RPMI8226 (cell line): ENCODE results near the gene ATP8A2.
"Not testable (repeated sequence)": the region's sequence is repeated elsewhere in the genome, so short reads cannot be mapped to it uniquely, and the experiment has no call there.

ENCODE experiments used
- DNase-seq: peaks from one replicate; pipeline ENCODE4 v3.0.0-alpha.2; 2015

Gene ATP8A2

DNA sequence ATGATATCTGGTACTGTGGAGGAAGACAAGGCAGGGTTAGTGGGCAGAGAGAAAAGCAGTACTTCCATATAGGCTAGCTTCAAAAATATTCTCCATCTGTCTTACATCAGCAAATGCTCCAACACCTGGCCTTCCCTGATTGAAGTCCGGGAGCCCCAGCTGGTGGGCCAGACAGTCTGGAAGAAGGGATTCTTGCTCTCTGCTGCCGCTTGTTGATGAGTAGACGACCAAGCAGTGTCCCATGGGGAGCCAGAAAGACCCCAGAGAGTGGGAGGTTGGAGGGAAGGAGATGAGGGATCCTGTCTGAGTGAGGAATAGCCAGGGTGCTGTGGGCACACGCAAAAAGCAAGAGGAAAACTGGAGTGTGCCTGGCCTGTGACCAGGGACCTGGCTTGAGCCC is 95.1 kb downstream of the ATP8A2 start:
- no peak for DNase-seq

GRCh38 chr13:25468325-25469168 is 96.8 kb downstream of the ATP8A2 start:
- DNase-seq, result no peak

GRCh38 chr13:25469169-25469525 is 97.4 kb downstream of the ATP8A2 start:
- DNase-seq, result no peak

- no peak for DNase-seq
Observed at GRCh38 chr13:25473864-25474263, 102.1 kb downstream of the ATP8A2 start.

DNA sequence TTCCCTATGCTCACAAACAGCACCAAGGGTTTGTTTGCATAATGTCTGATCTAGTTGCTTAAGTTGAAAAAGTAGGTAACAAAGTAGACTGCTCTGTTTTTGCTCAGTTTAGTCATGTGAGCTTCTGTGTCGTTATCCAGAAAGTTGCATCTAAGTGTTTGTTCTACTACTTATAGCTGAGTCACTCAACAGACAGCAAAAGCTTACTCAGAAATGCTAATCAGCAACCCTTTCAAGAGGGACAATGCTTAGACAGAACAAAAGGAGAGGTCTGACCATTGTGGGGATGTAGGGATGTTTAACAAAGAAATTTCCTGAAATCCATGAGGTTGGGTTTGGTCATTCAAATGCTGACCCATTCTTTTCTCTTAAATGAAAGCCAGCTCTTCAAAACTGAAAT is 106.4 kb downstream of the ATP8A2 start:
- no peak for DNase-seq

- no peak for DNase-seq
Observed at GRCh38 chr13:25489238-25489637, 117.5 kb downstream of the ATP8A2 start.

DNA sequence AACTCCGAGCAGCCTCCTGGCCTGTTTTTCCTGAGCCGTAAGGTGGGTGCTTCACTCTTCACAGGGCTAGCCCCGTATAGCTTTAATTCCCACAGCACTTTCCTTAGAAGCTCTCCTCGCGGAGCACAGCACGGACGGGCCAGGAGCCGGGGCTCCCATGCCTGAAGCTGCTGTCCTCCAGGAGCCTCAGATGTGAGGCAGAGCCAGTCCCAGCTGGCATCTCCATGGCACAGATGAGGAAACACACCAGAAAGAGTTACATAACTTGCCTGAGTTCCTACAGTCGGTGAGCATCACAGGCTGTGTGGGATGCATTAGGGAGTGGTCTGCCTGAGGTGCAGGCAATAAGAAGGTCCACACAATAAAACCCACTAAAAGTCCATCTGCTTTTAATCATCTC is 118.5 kb downstream of the ATP8A2 start:
- no peak for DNase-seq

- no peak for DNase-seq
Observed at GRCh38 chr13:25493931-25494640, 122.3 kb downstream of the ATP8A2 start.

DNA sequence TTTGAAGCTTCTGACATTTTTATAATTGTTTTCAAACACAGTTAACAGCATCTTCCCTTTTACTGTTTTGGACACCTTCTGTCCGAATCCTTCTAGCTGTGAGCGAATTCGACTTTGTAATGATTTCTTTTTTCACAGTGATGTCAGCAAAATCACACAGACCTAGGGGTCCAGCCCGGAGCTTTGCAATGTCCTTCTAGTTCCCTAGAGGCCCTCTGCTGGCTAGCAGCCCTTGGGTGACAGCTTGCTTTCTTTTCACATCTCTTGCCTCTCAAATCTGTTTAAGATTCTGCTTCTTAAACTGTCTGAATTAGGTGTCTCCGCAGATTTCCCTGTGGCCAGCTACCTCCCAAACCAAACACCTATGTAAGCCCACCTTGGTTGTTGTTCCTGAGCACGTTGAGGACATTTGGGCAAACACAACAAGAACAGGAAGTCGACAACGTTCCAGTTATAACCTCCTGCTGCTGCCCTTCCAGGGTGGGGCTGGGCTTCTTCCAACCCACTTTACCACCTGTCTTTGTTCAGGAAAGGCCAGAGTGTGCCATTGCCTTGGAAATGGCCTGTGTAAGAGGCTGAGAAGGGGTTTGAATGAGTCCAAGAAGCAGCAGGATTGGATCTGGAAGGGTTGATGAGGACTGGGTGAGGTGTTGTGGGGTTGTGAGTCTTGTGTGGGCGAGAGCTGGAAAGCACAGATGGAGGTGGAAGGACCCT is 123.1 kb downstream of the ATP8A2 start:
- DNase-seq, result no peak

DNA sequence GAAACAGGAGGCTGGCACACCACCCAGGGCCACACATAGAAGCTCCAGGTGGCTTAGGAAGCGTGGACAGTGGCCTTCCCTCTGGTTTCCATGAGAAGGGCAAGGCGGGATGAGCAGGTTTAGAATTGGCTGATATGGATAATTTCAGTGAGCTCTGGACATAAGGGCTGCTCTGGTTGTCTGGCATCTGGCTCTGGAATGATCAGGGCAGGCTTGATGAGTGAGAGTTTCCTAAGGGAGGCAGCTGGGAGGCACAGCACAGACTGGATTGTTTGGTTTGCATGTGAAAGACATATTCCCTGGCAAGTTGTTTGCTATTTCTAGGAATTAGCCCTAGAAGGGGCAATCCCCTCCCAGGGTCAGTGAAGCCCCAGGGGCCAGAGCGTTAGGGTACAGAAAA is 129.5 kb downstream of the ATP8A2 start:
- DNase-seq, result no peak

DNA sequence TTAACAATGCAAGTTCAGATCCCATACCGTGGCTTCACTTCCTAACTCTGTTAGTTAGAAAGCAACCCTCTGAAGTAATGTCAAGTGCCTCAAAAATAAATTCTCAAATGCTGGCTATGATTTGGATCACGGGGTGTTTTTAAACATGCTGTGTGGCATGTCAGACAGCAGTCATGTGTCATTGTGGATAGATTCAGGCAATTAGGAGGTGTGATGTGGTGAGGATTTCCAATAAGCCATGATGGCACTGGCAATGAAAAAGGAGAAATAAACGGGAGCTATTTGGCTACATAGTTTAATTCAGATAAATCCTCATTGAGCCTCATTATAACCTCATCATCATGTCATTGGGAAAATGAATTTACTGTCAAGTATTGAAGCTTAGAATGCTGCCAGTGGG is 130.3 kb downstream of the ATP8A2 start:
- DNase-seq, result no peak

DNA sequence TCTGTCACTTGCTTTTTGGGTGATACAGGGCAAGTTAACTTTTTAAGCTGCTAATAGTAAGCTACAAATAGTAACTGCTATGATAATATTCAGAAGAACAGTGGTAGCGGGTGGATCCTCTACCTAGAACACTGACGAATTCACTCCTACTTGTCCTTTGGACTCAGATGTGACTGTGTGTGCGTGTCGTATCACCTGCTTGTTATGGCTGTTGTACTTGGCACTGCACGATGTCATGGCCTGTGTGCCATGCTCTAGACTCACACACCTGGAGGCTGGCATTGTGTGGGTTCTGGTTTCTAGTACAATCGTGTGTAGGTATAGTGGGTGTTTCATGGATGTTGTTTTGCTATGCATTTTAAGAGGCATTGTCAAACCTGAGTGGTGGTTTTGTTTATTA is 130.8 kb downstream of the ATP8A2 start:
- no peak for DNase-seq

- DNase-seq, result no peak
Observed at GRCh38 chr13:25503856-25504255, 132.1 kb downstream of the ATP8A2 start.

- no peak for DNase-seq
Observed at GRCh38 chr13:25507841-25508240, 136.1 kb downstream of the ATP8A2 start.

DNA sequence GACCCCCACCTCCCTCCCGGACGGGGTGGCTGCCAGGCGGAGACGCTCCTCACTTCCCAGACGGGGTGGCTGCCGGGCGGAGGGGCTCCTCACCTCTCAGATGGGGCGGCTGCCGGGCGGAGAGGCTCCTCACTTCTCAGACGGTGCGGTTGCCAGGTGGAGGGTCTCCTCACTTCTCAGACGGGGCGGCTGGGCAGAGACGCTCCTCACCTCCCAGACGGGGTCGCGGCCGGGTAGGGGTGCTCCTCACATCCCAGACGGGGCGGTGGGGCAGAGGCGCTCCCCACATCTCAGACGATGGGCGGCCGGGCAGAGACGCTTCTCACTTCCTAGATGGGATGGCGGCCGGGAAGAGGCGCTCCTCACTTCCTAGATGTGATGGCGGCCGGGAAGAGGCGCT is 141.3 kb downstream of the ATP8A2 start:
- DNase-seq, result not testable (repeated sequence)

GRCh38 chr13:25518441-25518840 is 146.7 kb downstream of the ATP8A2 start:
- DNase-seq, result no peak

DNA sequence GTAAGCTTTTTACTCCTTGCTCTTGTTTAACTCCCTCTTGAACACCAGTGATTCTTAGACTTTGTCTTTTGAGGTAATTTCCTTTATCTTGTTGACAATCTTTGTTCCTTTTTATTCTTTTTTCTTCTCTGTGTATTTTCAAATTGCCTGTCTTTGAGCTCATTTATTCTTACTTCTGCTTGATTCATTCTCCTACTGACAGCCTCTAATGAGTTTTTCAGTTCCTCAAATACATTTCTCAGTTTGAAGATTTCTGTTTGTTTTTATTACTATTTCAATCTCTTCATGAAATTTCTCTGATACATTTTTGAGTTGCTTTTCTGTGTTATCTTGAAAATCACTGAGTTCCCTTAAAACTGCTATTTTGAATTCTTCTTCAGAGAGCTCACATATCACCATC is 154.1 kb downstream of the ATP8A2 start:
- no peak for DNase-seq

GRCh38 chr13:25528266-25528665 is 156.5 kb downstream of the ATP8A2 start:
- DNase-seq, result no peak

DNA sequence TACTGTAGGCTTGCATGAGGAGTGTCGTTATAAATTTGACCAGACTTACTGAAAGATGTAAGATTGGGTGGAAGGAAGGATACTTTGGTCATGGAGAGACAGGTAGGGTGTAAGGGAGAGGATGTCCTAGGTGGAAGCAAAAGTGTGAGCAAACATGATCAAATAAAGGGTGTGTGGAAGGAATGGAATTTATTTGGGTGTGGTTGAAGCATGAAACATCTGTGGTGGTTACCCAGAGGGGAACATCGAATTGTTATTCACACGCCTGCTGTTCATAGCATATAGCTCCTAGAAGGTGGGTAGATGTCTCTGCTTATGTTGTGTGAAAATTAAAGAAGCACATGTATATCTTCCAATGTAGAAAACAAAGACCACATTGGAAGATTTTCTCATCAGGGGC is 157.7 kb downstream of the ATP8A2 start:
- DNase-seq, result no peak

DNA sequence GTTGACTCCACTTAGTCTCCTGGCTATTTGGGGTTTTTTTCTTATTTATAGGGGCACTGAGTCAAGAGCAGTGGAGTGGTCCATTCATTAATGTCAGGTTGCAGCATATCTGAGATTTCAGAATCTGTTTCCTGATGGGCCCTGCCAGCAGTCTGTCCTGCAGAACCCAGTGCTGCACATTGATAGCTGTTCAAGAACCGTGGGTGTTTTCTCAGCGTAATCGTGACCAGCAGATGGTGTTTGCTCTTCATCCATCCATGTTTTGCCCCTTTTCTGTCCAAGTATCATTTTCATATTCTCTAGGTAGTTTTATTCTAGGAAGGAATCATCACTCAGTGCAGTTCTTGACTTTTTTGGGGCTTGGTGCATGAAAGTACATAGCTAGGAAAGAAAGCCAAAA is 166.5 kb downstream of the ATP8A2 start:
- no peak for DNase-seq

DNA sequence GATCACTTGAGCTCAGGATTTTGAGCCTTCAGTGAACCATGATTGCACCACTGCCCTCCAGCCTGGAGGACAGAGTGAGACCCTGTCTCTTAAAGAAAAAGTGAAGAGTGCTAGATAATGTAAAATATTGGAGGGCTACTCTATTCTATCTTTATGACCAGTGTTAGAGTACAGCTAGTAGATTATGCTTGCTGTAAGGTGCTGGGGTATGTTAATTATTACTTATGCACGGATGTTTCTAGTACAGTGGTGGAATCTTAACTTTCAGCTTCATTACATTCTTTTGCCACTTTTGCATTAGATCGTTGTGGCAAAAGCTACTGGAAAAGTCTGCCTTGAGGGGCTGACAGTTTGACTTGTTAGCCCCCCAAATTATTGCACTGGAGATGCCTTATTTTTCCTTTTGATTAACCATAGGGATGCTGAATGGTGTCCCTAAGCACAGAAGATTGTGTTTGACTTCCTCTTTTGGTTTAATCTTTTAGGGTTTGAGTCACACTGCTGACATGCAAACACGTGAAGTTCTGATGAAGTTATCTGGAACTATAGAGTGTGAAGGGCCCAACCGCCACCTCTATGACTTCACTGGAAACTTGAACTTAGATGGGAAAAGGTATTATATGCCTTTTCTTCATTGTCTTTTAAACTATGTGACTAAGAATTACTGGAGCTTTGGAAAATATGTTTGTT is 169.8 kb downstream of the ATP8A2 start:
- no peak for DNase-seq

DNA sequence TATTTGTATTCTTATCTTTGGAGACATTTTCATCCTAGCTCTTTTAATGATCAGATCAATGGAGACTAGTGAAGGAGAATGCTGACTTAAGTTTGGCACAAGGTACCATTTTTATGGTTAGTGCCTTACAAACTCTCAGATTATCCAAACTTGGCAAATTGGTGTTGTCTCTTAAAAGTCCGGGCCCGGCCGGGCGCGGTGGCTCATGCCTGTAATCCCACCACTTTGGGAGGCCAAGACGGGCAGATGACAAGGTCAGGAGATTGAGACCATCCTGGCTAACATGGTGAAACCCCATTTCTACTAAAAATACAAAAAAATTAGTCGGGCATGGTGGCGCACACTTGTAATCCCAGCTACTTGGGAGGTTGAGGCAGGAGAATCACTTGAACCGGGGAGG is 177.2 kb downstream of the ATP8A2 start:
- not testable (repeated sequence) for DNase-seq

DNA sequence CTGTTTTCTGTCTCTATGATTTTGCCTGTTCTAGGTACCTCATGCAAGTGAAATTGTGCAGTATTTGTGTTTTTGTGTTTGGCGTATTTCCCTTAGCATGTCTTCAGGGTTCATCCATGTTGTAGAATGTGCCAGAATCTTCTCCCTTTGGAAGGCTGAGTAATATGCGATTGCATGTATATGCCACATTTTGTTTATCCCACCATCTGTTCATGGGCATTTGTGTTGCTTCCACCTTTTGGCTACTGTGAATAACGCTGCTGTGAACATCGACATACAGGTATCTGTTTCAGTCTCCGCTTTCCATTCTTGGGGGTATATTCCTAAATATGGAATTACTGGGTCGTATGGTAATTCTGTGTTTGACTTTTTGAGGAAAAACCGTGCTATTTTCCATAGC is 190.0 kb downstream of the ATP8A2 start:
- DNase-seq, result no peak
